GM19025 (cell line): ENCODE data around the gene FRYL.
"Not testable (repeated sequence)": the region's sequence is repeated elsewhere in the genome, so short reads cannot be mapped to it uniquely, and the experiment has no call there.

Experiments used
- ATAC-seq: cut with Tn5 transposase; IDR thresholded peaks from one replicate; pipeline ENCODE4 v1.9.1; 2021; ENCODE audit warnings: mild to moderate bottlenecking, low read depth, moderate library complexity; ENCODE audit not compliant: unreplicated experiment

Gene FRYL

GRCh38 chr4:48467891-48468290 is 312.2 kb downstream of the FRYL start:
- no peak for ATAC-seq

GRCh38 chr4:48467442-48467841 is 312.6 kb downstream of the FRYL start:
- ATAC-seq = no peak

- ATAC-seq = no peak
Observed at GRCh38 chr4:48462363-48462762, 317.7 kb downstream of the FRYL start.

GRCh38 chr4:48461000-48461399 is 319.1 kb downstream of the FRYL start:
- ATAC-seq = no peak

- no peak for ATAC-seq
Observed at GRCh38 chr4:48454591-48454990, 325.5 kb downstream of the FRYL start.

- not testable (repeated sequence) for ATAC-seq
Observed at GRCh38 chr4:48451656-48452055, 328.4 kb downstream of the FRYL start.

GRCh38 chr4:48450740-48451139 is 329.3 kb downstream of the FRYL start:
- no peak for ATAC-seq

- no peak for ATAC-seq
Observed at GRCh38 chr4:48449151-48449550, 330.9 kb downstream of the FRYL start.
